IMR-90 (cell line): ENCODE data around the gene BCL2L2. TPM values are rescaled to one million over a fixed set of nuclear protein-coding genes. Genes with fewer than 3 reads are reported as not detected.

ENCODE experiments used
- ATAC-seq: fragments of 200-7000 bp; cut with Tn5 transposase; 2 replicates; pipeline ENCODE4 v1.9.1; 2020; ENCODE audit warnings: low read depth, mild to moderate bottlenecking, moderate library complexity
- BruUV-seq: library from RNA; stranded (reverse); fragments of 400-500 nt; replicated peaks from 2 replicates; lab custom pipeline; 2021; lab: Mats Ljungman, UMichigan
- CTCF ChIA-PET: fragments of 300-600 bp; formaldehyde crosslinking; extraction: SDS; loops from one replicate; lab custom pipeline; 2021; ENCODE audit warnings: antibody characterized with exemption; lab: Yijun Ruan, JAX
- POLR2A ChIA-PET: fragments of 300-600 bp; sonication (Branson Sonifier 250); formaldehyde crosslinking; loops from one replicate; lab custom pipeline; 2022; ENCODE audit warnings: antibody characterized with exemption; ENCODE audit not compliant: unreplicated experiment; lab: Charles Lee
- DNase-seq: peaks from one replicate; pipeline ENCODE4 v3.0.0; 2013
- H2AFZ ChIP-seq: replicated peaks from 2 replicates; pipeline ENCODE3; 2013; ENCODE audit warnings: low read length, mild to moderate bottlenecking; ENCODE audit not compliant: poor library complexity
- H2AK5ac ChIP-seq: 2 replicates; pipeline ENCODE4 v1.6.1; 2013; ENCODE audit warnings: low read depth, low read length, inconsistent platforms
- H2AK9ac ChIP-seq: replicated peaks from 2 replicates; pipeline ENCODE3; 2013; ENCODE audit warnings: mild to moderate bottlenecking, low read depth, low read length, moderate library complexity; ENCODE audit not compliant: poor library complexity
- H2BK120ac ChIP-seq: 2 replicates; pipeline ENCODE4 v1.6.1; 2013; ENCODE audit warnings: low read depth, low read length, inconsistent platforms
- H2BK15ac ChIP-seq: 3 replicates; pipeline ENCODE4 v1.6.1; 2013; ENCODE audit warnings: low read depth, low read length, inconsistent platforms
- H2BK20ac ChIP-seq: 2 replicates; pipeline ENCODE4 v1.6.1; 2013; ENCODE audit warnings: low read depth, mild to moderate bottlenecking, inconsistent platforms, low read length, moderate library complexity
- H2BK5ac ChIP-seq: 2 replicates; pipeline ENCODE4 v1.6.1; 2013; ENCODE audit warnings: mild to moderate bottlenecking, low read depth, low read length, inconsistent platforms; ENCODE audit not compliant: poor library complexity, severe bottlenecking
- H3K14ac ChIP-seq: replicated peaks from 2 replicates; pipeline ENCODE4 v1.6.1; 2013; ENCODE audit warnings: low read depth, low read length, inconsistent platforms
- H3K18ac ChIP-seq: 2 replicates; pipeline ENCODE4 v1.6.1; 2013; ENCODE audit warnings: low read depth, low read length, control low read depth
- H3K23ac ChIP-seq: 2 replicates; pipeline ENCODE4 v1.6.1; 2013; ENCODE audit warnings: low read depth, low read length, inconsistent platforms
- H3K27ac ChIP-seq: 2 replicates; pipeline ENCODE4 v1.5.1; 2013; ENCODE audit warnings: mild to moderate bottlenecking, control low read depth, low read length; ENCODE audit not compliant: insufficient read depth
- H3K27me3 ChIP-seq: 2 replicates; pipeline ENCODE4 v1.6.1; 2013; ENCODE audit warnings: low read length; ENCODE audit not compliant: control insufficient read depth, insufficient read depth
- H3K36me3 ChIP-seq: 2 replicates; pipeline ENCODE4 v1.6.1; 2013; ENCODE audit warnings: low read length, mixed read lengths; ENCODE audit not compliant: control insufficient read depth, insufficient read depth
- H3K4ac ChIP-seq: 2 replicates; pipeline ENCODE4 v1.6.1; 2013; ENCODE audit warnings: low read depth, low read length, inconsistent platforms
- H3K4me1 ChIP-seq: 2 replicates; pipeline ENCODE4 v1.6.1; 2013; ENCODE audit warnings: low read length, mixed read lengths; ENCODE audit not compliant: control insufficient read depth, insufficient read depth
- H3K4me2 ChIP-seq: 2 replicates; pipeline ENCODE4 v1.6.1; 2013; ENCODE audit warnings: low read depth, mild to moderate bottlenecking, control low read depth, low read length, moderate library complexity
- H3K4me3 ChIP-seq: 2 replicates; pipeline ENCODE4 v1.5.1; 2013; ENCODE audit warnings: low read depth, mild to moderate bottlenecking, control low read depth, low read length, moderate library complexity; ENCODE audit not compliant: insufficient read depth
- H3K56ac ChIP-seq: 2 replicates; pipeline ENCODE4 v1.6.1; 2013; ENCODE audit warnings: low read length, inconsistent platforms; ENCODE audit not compliant: insufficient read depth; ENCODE audit errors: extremely low read depth
- H3K79me1 ChIP-seq, 2 experiments: 2 replicates each; pipeline ENCODE4 v1.6.1; 2013; ENCODE audit warnings: low read length in 2 of 2, inconsistent platforms in 1 of 2, low read depth in 1 of 2
- H3K9ac ChIP-seq: 2 replicates; pipeline ENCODE4 v1.6.1; 2013; ENCODE audit warnings: low read depth, low read length, control low read depth
- H3K9me1 ChIP-seq: 2 replicates; pipeline ENCODE4 v1.6.1; 2013; ENCODE audit warnings: low read length, inconsistent platforms; ENCODE audit not compliant: insufficient read depth
- H3K9me3 ChIP-seq: 2 replicates; pipeline ENCODE4 v1.6.1; 2013; ENCODE audit warnings: low read length; ENCODE audit not compliant: control insufficient read depth, insufficient read depth
- H4K20me1 ChIP-seq: 2 replicates; pipeline ENCODE4 v1.6.1; 2013; ENCODE audit warnings: low read length, inconsistent platforms; ENCODE audit not compliant: insufficient read depth
- H4K5ac ChIP-seq: 2 replicates; pipeline ENCODE4 v1.6.1; 2013; ENCODE audit warnings: mild to moderate bottlenecking, low read depth, low read length, control low read depth
- H4K8ac ChIP-seq, 2 experiments: 2 replicates each; pipeline ENCODE4 v1.6.1; 2013; ENCODE audit warnings: low read depth in 2 of 2, low read length in 2 of 2, control low read depth in 1 of 2, inconsistent platforms in 1 of 2
- H4K91ac ChIP-seq: 2 replicates; pipeline ENCODE4 v1.6.1; 2013; ENCODE audit warnings: low read depth, low read length, inconsistent platforms; ENCODE audit not compliant: insufficient read depth
- BHLHE40 ChIP-seq: fragments of 150-350 bp; IDR thresholded peaks from 2 replicates; pipeline ENCODE4 v1.6.1; 2016; ENCODE audit warnings: mild to moderate bottlenecking, low read depth, low read length
- CEBPB ChIP-seq: IDR thresholded peaks from 2 replicates; pipeline ENCODE4 v1.6.1; 2012; ENCODE audit warnings: low read depth, low read length, improper control_type of control experiment
- CHD1 ChIP-seq: IDR thresholded peaks from 2 replicates; pipeline ENCODE4 v1.6.1; 2012; ENCODE audit warnings: low read depth, low read length, improper control_type of control experiment
- CTCF ChIP-seq: conservative IDR thresholded peaks from 2 replicates; pipeline ENCODE4 v1.5.1; 2012; ENCODE audit warnings: mild to moderate bottlenecking, low read depth, low read length, improper control_type of control experiment
- ELK1 ChIP-seq: fragments of 150-350 bp; IDR thresholded peaks from 2 replicates; pipeline ENCODE4 v1.6.1; 2016; ENCODE audit warnings: low read depth, mild to moderate bottlenecking, low read length, moderate library complexity, borderline replicate concordance
- FOS ChIP-seq: fragments of 150-350 bp; IDR thresholded peaks from 2 replicates; pipeline ENCODE4 v1.6.1; 2016; ENCODE audit warnings: low read depth, low read length
- MAFK ChIP-seq: IDR thresholded peaks from 2 replicates; pipeline ENCODE4 v1.6.1; 2012; ENCODE audit warnings: low read depth, low read length, improper control_type of control experiment
- MAZ ChIP-seq: IDR thresholded peaks from 2 replicates; pipeline ENCODE4 v1.6.1; 2012; ENCODE audit warnings: low read depth, mild to moderate bottlenecking, low read length, improper control_type of control experiment, moderate library complexity, borderline replicate concordance
- MXI1 ChIP-seq: IDR thresholded peaks from 2 replicates; pipeline ENCODE4 v1.6.1; 2012; ENCODE audit warnings: low read depth, mild to moderate bottlenecking, low read length, moderate library complexity, borderline replicate concordance
- NFE2L2 ChIP-seq: fragments of 150-350 bp; IDR thresholded peaks from 2 replicates; pipeline ENCODE4 v1.6.1; 2016; ENCODE audit warnings: low read depth, mild to moderate bottlenecking, low read length
- POLR2A ChIP-seq: IDR thresholded peaks from 2 replicates; pipeline ENCODE4 v1.6.1; 2012; ENCODE audit warnings: mild to moderate bottlenecking, low read depth, low read length
- RAD21 ChIP-seq: IDR thresholded peaks from 2 replicates; pipeline ENCODE4 v1.6.1; 2012; ENCODE audit warnings: low read length, improper control_type of control experiment
- RCOR1 ChIP-seq: IDR thresholded peaks from 2 replicates; pipeline ENCODE4 v1.6.1; 2012; ENCODE audit warnings: mild to moderate bottlenecking, low read length, improper control_type of control experiment; ENCODE audit not compliant: insufficient replicate concordance
- RFX5 ChIP-seq: IDR thresholded peaks from 2 replicates; pipeline ENCODE4 v1.8.0; 2012; ENCODE audit warnings: low read depth, mild to moderate bottlenecking, low read length, moderate library complexity
- SMC3 ChIP-seq: fragments of 150-350 bp; IDR thresholded peaks from 2 replicates; pipeline ENCODE4 v1.6.1; 2016; ENCODE audit warnings: low read depth, mild to moderate bottlenecking, antibody characterized with exemption, low read length, moderate library complexity
- USF2 ChIP-seq: fragments of 150-350 bp; IDR thresholded peaks from 2 replicates; pipeline ENCODE4 v1.6.1; 2017; ENCODE audit warnings: mild to moderate bottlenecking, antibody characterized with exemption, low read length, low read depth
- WGBS, 2 experiments: methylation state at CpG; one replicate each; pipeline versions ENCODE4 v1.1.5 to v1.1.7; 2013; ENCODE audit warnings: missing lambda C conversion rate in 2 of 2; ENCODE audit not compliant: insufficient read length in 1 of 2; ENCODE audit errors: extremely low coverage in 2 of 2; 5-methylcytosine and 5-hydroxymethylcytosine counted together
- dilution Hi-C: fragments of 300-500 bp; cut with HindIII; formaldehyde crosslinking; loops from one replicate; pipeline ENCODE4 v1.14.3; 2018; ENCODE audit warnings: low sequenced_read_pairs; ENCODE audit not compliant: unreplicated experiment
- in situ Hi-C: fragments of 300-500 bp; cut with MboI; formaldehyde crosslinking; loops from 3 replicates; pipeline ENCODE4 v1.14.3; 2019; ENCODE audit warnings: low sequenced_read_pairs, inconsistent platforms, mixed read lengths
- intact Hi-C: fragments of 100-400 bp; cut with micrococcal nuclease; formaldehyde crosslinking; loops from 2 replicates; pipeline ENCODE4 v1.10.0; 2022
- polyA plus RNA-seq, 3 experiments: library from polyadenylated mRNA; depleted of rRNA; stranded (reverse); fragments of >200 nt; gene quantifications; 2 replicates each; pipeline ENCODE4 v1.2.3, GENCODE V29; 2012; ENCODE audit warnings: low replicate concordance in 1 of 3
- total RNA-seq: library from RNA; depleted of rRNA; stranded (reverse); fragments of >200 nt; gene quantifications from 2 replicates; pipeline ENCODE4 v1.2.3, GENCODE V29; 2012

Gene BCL2L2
- total and polyA plus RNA-seq, 2 of the 4 experiments (the other 2 are of a cell fraction) = 14.5 to 40.9 TPM

- H3K18ac ChIP-seq = no peak overlapping the region
- H2AK5ac ChIP-seq = no peak overlapping the region
- H4K5ac ChIP-seq = no peak overlapping the region
- ATAC-seq (no peak), DNase-seq (no peak)
- H4K8ac ChIP-seq = no peak overlapping the region
- dilution Hi-C loops = no loop called here
- ChIA-PET POLR2A (no interaction called here), CTCF (interaction anchor here (0.9 kb wide), 1 partner anchor 140 kb away, joined by 6 read pairs; no protein-coding TSS in a partner anchor)
- H3K4ac ChIP-seq = no peak overlapping the region
- H2BK5ac ChIP-seq = no peak overlapping the region
- peaks cover 6% of the 10 kb centered on the region; the same call in 1 of the 2 replicates for H3K4me1 ChIP-seq
- H3K56ac ChIP-seq = no peak overlapping the region
- no peak overlapping the region for H2AK9ac ChIP-seq
- H4K91ac ChIP-seq = no peak overlapping the region
- no peak overlapping the region for H3K14ac ChIP-seq
- no TSS peak for BruUV-seq
- no peak overlapping the region for H2BK120ac ChIP-seq
- intact Hi-C loops = no loop called here
- H4K20me1 ChIP-seq = peaks cover 16% of the 10 kb centered on the region; the same call in 1 of the 2 replicates
- H2BK15ac ChIP-seq = no peak overlapping the region
- H2BK20ac ChIP-seq = no peak overlapping the region
- H3K27me3 ChIP-seq = no peaks in the 10 kb centered on the region
- in situ Hi-C loops = loop anchor here (10.0 to 25.0 kb wide), 5 partner anchors 51 to 1113 kb away; partner anchors contain the start of genes CBLN3, CMTM5, EMC9 and FITM1
- H2AFZ ChIP-seq = no peak overlapping the region
- TF ChIP-seq MXI1 (no peak), USF2 (no peak), FOS (no peak), SMC3 (no peak), POLR2A (no peak), CHD1 (no peak), CEBPB (no peak), MAZ (no peak), RAD21 (no peak), CTCF (no peak), ELK1 (no peak), RFX5 (no peak), MAFK (no peak), BHLHE40 (no peak), NFE2L2 (no peak), RCOR1 (no peak)
- H3K79me1 ChIP-seq = peaks cover 18 to 39% of the 10 kb centered on the region in 2 experiments
- peaks cover 27% of the 10 kb centered on the region for H3K36me3 ChIP-seq
- 98% methylated on average over 9 of the region's 18 CpGs; no CpG with 5 or more reads in 1 of the 2 experiments for WGBS, 2 experiments
- H3K27ac ChIP-seq = no peak overlapping the region
- H3K9me3 ChIP-seq = no peaks in the 10 kb centered on the region
- no peaks in the 10 kb centered on the region for H3K9me1 ChIP-seq
- H3K9ac ChIP-seq = no peak overlapping the region
- H3K23ac ChIP-seq = no peak overlapping the region
- no peak overlapping the region for H3K4me3 ChIP-seq
- no peak overlapping the region for H3K4me2 ChIP-seq
These were observed 17.3 kb downstream of the BCL2L2 start for GRCh38 chr14:23323838-23324454.
